Smooth muscle cell (in vitro differentiated cells): Measurements from ENCODE around the gene ARL3. TPM values are rescaled to one million over a fixed set of nuclear protein-coding genes. Genes with fewer than 3 reads are reported as not detected.

Source experiments
- DNase-seq: peaks from one replicate; lab custom pipeline; 2025; ENCODE audit not compliant: unreplicated experiment; lab: John Stamatoyannopoulos, UW
- H2AFZ ChIP-seq: fragments of 200-600 bp; sonication (generic); 2 replicates; pipeline ENCODE4 v1.6.0; 2016; ENCODE audit warnings: antibody characterized with exemption, low read depth, mild to moderate bottlenecking
- H3F3A ChIP-seq: fragments of 200-600 bp; sonication (generic); 2 replicates; pipeline ENCODE4 v1.6.0; 2017; ENCODE audit warnings: antibody characterized with exemption, low read depth
- H3K27ac ChIP-seq: fragments of 200-600 bp; sonication (generic); 2 replicates; pipeline ENCODE4 v1.5.1; 2016; ENCODE audit warnings: low read depth, mild to moderate bottlenecking
- H3K27me3 ChIP-seq: fragments of 200-600 bp; sonication (generic); 2 replicates; pipeline ENCODE4 v1.6.1; 2016; ENCODE audit warnings: low read depth, mild to moderate bottlenecking
- H3K36me3 ChIP-seq: fragments of 200-600 bp; sonication (generic); 2 replicates; pipeline ENCODE4 v1.5.1; 2016; ENCODE audit warnings: low read depth
- H3K4me1 ChIP-seq: fragments of 200-600 bp; sonication (generic); 2 replicates; pipeline ENCODE4 v1.5.1; 2016; ENCODE audit warnings: low read depth
- H3K4me2 ChIP-seq: fragments of 200-600 bp; sonication (generic); 2 replicates; pipeline ENCODE4 v1.6.0; 2016; ENCODE audit warnings: mild to moderate bottlenecking
- H3K4me3 ChIP-seq: fragments of 200-600 bp; sonication (generic); 2 replicates; pipeline ENCODE4 v1.5.1; 2016; ENCODE audit warnings: mild to moderate bottlenecking
- H3K79me2 ChIP-seq: fragments of 200-600 bp; sonication (generic); 2 replicates; pipeline ENCODE4 v1.6.0; 2016; ENCODE audit warnings: low read depth, mild to moderate bottlenecking
- H3K9ac ChIP-seq: fragments of 200-600 bp; sonication (generic); 2 replicates; pipeline ENCODE4 v1.6.0; 2016; ENCODE audit warnings: low read depth
- H3K9me3 ChIP-seq: fragments of 200-600 bp; sonication (generic); replicated peaks from 2 replicates; pipeline ENCODE4 v1.5.1; 2016; ENCODE audit warnings: low read depth
- H4K20me1 ChIP-seq: fragments of 200-600 bp; sonication (generic); 2 replicates; pipeline ENCODE4 v1.6.0; 2016; ENCODE audit warnings: low read depth
- WGBS: methylation state at CpG from one replicate; pipeline ENCODE4 v1.1.7; 2016; ENCODE audit warnings: low lambda C conversion rate; 5-methylcytosine and 5-hydroxymethylcytosine counted together
- polyA plus RNA-seq: library from polyadenylated mRNA; unstranded; fragments of >200 nt; fragmentation: Nextera tagmentation; extraction: Ambion mirVana; gene quantifications from 2 replicates; pipeline ENCODE4 v1.2.1, GENCODE V29; 2016
- total RNA-seq: library from RNA; depleted of rRNA; stranded (reverse); fragments of >200 nt; gene quantifications from 2 replicates; pipeline ENCODE4 v1.2.3, GENCODE V29; 2014
- TF ChIP-seq, protein P1 (sequence below): fragments of 200-600 bp; sonication (generic); IDR thresholded peaks from 2 replicates; pipeline ENCODE4 v1.5.1; 2017; ENCODE audit warnings: borderline replicate concordance, mild to moderate bottlenecking, antibody characterized with exemption; ENCODE audit not compliant: insufficient read depth, poor library complexity, severe bottlenecking

Gene ARL3
- total and polyA plus RNA-seq, 2 experiments from 2014 or later, result 12.7 to 30.2 TPM

DNA sequence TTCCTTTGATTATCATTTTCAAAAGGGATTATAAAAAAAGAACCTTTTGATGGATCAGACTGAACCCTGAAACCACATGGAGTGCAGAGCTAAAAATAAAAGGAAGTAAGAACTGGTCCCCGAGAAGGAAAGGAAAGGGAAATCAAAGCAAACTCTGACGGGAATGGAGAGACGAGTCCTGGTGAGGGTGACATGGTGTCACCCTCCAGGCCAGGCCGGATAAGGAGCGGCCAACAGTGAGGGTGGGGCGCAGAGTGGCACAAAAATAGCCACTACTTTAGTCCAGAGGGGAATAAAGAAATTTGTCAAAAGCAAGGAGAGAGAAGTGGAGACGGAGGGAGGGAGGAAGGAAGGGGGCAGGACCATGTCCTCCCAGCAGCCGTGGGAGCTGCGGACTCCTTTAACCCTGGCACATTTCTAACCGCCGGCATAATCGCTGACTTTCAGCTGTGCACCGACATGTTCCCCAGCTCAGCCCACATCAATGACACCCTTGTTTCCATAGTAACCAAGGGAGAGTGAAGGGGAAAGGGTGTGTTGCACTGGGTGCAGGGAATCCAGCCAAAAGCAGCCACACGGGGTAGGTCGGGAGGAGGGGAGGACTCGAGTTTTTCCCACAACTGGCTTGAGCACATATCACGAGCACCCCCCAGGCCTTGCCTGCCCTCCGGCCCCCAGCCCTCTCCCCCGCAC lies 40.2 kb downstream of the ARL3 start:
- Histone ChIP-seq H3K27ac (peak overlapping the region; percentile 94), H3K9me3 (no peaks in the 10 kb centered on the region), H3K4me2 (peak overlapping the region; percentile 80), H3K9ac (peak overlapping the region; percentile 53), H3F3A (peaks cover 37% of the 10 kb centered on the region), H3K27me3 (no peaks in the 10 kb centered on the region), H4K20me1 (no peaks in the 10 kb centered on the region), H3K36me3 (no peaks in the 10 kb centered on the region), H2AFZ (no peak overlapping the region), H3K4me3 (peak overlapping the region; percentile 14), H3K4me1 (peaks cover 70% of the 10 kb centered on the region), H3K79me2 (no peaks in the 10 kb centered on the region)
- no peak for DNase-seq
- TF ChIP-seq, protein P1, sequence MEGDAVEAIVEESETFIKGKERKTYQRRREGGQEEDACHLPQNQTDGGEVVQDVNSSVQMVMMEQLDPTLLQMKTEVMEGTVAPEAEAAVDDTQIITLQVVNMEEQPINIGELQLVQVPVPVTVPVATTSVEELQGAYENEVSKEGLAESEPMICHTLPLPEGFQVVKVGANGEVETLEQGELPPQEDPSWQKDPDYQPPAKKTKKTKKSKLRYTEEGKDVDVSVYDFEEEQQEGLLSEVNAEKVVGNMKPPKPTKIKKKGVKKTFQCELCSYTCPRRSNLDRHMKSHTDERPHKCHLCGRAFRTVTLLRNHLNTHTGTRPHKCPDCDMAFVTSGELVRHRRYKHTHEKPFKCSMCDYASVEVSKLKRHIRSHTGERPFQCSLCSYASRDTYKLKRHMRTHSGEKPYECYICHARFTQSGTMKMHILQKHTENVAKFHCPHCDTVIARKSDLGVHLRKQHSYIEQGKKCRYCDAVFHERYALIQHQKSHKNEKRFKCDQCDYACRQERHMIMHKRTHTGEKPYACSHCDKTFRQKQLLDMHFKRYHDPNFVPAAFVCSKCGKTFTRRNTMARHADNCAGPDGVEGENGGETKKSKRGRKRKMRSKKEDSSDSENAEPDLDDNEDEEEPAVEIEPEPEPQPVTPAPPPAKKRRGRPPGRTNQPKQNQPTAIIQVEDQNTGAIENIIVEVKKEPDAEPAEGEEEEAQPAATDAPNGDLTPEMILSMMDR, result no peak
- 14% methylated on average over 18 of the region's 19 CpGs for WGBS

- no peaks in the 10 kb centered on the region for H3K9me3 ChIP-seq
- peak overlapping the region; percentile 94 for H3K27ac ChIP-seq
- peaks cover 38% of the 10 kb centered on the region for H3F3A ChIP-seq
- H3K4me3 ChIP-seq, result no peak overlapping the region
- H3K79me2 ChIP-seq, result no peaks in the 10 kb centered on the region
- WGBS, result 76% methylated on average over 13 of the region's 13 CpGs
- peak overlapping the region; percentile 33 for H3K9ac ChIP-seq
- peaks cover 67% of the 10 kb centered on the region for H3K4me1 ChIP-seq
- TF ChIP-seq, protein P1, result no peak
- peak overlapping the region; percentile 80 for H3K4me2 ChIP-seq
- H4K20me1 ChIP-seq, result no peaks in the 10 kb centered on the region
- no peak for DNase-seq
- no peaks in the 10 kb centered on the region for H3K27me3 ChIP-seq
- H3K36me3 ChIP-seq, result no peaks in the 10 kb centered on the region
- no peak overlapping the region for H2AFZ ChIP-seq
Observed at GRCh38 chr10:102673236-102673818, 40.9 kb downstream of the ARL3 start.

DNA sequence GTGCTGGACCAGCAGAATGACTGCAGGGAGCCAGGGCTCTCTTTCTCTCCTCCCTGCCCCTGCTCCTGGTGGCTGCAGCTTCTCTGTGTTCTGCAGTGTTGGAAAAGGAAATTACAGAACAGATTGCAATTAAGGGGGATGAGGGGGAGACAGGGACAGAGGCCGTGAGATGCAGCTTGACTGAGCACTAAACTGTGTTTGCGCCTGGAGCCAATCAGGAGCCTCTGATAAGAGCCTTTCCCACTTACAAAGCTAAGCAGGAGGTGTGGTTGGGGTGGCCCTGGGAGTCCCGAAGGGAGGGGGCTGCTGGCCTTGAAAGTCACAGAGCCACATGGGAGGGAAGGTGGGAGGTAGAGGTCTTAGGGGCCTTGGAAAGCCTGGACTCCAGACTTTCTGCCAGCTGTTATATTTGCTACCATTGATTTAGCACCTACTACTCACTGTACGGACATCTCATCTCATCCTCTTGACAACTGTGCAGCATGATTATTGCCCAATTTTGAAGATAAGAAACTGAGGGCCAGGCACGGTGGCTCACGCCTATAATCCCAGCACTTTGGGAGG lies 43.2 kb downstream of the ARL3 start:
- DNase-seq, result no peak
- Histone ChIP-seq H3K27ac (peak overlapping the region; percentile 79), H3K4me2 (peak overlapping the region; percentile 50), H3K27me3 (no peaks in the 10 kb centered on the region), H3K9me3 (no peaks in the 10 kb centered on the region), H3K79me2 (no peaks in the 10 kb centered on the region), H2AFZ (no peak overlapping the region), H3K9ac (no peak overlapping the region), H3K4me3 (no peak overlapping the region), H3K4me1 (peaks cover 46% of the 10 kb centered on the region), H4K20me1 (no peaks in the 10 kb centered on the region), H3K36me3 (no peaks in the 10 kb centered on the region), H3F3A (peaks cover 22% of the 10 kb centered on the region)
- TF ChIP-seq, protein P1, result no peak
- 28% methylated on average over 6 of the region's 6 CpGs for WGBS
